ENCODE measurements around the gene ATP6AP2. TPM values are rescaled to one million over a fixed set of nuclear protein-coding genes. Genes with fewer than 3 reads are reported as not detected.
A peak's percentile ranks its signal among the peaks of the same experiment; 100 is the strongest.

ATP6AP2 gene
- total and polyA plus RNA-seq, 9 of the 15 experiments (the other 6 are each of a cell fraction or from before 2014, with no cell fraction given): 23.3 to 131 (median 41.9) TPM

DNA sequence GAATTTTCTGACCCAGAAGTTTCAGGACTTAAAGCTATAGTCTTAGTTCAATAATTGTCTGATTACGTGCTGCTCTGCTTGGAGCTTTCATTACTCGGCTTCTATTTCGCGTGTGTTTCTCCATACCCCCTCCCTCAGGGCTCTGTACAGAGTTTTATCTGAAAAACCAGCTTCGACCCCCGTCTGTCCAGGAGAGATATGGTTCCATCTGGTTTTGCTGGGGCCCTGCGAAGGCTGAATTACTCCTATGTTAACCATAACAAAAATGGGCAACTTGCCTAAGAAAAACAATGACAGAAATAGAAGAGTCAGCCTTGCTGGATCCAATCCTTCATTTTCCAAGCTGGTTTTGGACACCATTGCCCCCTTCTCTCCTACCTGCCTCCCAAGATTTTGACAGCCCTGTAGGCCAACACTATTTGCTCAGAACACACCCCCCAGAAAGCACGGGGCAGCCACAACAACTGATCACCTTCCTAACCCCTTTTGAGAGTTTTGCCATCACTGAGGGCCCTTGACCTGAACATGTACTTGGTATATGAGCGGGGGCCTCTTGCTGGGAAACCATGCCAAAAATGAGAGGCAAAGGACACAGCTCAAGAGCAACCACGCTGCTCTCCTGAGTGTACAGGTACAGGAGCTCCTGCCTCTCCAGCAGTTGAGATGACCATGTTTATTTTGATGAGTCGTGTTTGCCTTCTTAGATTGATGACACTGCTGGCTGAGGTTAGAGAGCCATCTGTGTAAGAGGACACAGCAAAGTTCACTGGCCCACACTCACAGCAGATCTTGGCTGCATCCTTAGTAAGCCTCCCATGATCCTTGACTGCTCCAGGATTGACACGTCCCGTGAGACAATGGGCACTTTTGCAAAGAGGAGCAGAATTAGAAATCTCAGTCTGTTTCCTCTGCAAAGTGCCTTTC lies 36.2 kb upstream of the ATP6AP2 start (continued):
- TF ChIP-seq MEF2A (IDR thresholded peaks at IDR 0.05; ENCODE audit: control insufficient read depth, low read depth, low read length) (no peak), SIX5 (IDR thresholded peaks at IDR 0.05; ENCODE audit: borderline replicate concordance in 1 of 2, insufficient read depth in 1 of 2, low read depth in 1 of 2, low read length in 2 of 2) (no peak), SMC3 (conservative IDR thresholded peaks at IDR 0.05; ENCODE audit: insufficient read depth, low read depth, low read length) (no peak), HNRNPH1 (optimal IDR thresholded peaks at IDR 0.05; ENCODE audit: low read depth, low read length) (no peak), ZNF41 (CRISPR knock-in tag; conservative IDR thresholded peaks at IDR 0.05) (no peak), CAMTA2 (CRISPR knock-in tag; conservative IDR thresholded peaks at IDR 0.05) (no peak), POLR3G (IDR thresholded peaks at IDR 0.05; ENCODE audit: extremely low read depth, insufficient read length, insufficient replicate concordance) (no peak), KLF13 (tag; IDR thresholded peaks at IDR 0.05; ENCODE audit: borderline replicate concordance, low read depth) (no peak), FOXM1 (IDR thresholded peaks at IDR 0.05; ENCODE audit: low read depth) (peak; percentile 87), FOXM1 (CRISPR knock-in tag; IDR thresholded peaks at IDR 0.05; ENCODE audit: low read depth) (no peak), FOSL1 (tag; conservative IDR thresholded peaks at IDR 0.05) (0 out of 2 replicates have a peak, but pooled peaks have one; percentile 30), IFI16 (CRISPR knock-in tag; IDR thresholded peaks at IDR 0.05) (no peak), ZC3H11A (IDR thresholded peaks at IDR 0.05; ENCODE audit: low read depth, low read length) (no peak), DACH1 (IDR thresholded peaks at IDR 0.05; ENCODE audit: partially characterized antibody) (peak; percentile 1), CREBBP (IDR thresholded peaks at IDR 0.05; ENCODE audit: low read depth, low read length) (no peak)
- TF ChIP-seq, protein P1, sequence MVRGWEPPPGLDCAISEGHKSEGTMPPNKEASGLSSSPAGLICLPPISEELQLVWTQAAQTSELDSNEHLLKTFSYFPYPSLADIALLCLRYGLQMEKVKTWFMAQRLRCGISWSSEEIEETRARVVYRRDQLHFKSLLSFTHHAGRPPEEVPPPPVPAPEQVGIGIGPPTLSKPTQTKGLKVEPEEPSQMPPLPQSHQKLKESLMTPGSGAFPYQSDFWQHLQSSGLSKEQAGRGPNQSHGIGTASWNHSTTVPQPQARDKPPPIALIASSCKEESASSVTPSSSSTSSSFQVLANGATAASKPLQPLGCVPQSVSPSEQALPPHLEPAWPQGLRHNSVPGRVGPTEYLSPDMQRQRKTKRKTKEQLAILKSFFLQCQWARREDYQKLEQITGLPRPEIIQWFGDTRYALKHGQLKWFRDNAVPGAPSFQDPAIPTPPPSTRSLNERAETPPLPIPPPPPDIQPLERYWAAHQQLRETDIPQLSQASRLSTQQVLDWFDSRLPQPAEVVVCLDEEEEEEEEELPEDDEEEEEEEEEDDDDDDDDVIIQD (CRISPR knock-in tag; IDR thresholded peaks at IDR 0.05): no peak
- TF ChIP-seq, protein P2, sequence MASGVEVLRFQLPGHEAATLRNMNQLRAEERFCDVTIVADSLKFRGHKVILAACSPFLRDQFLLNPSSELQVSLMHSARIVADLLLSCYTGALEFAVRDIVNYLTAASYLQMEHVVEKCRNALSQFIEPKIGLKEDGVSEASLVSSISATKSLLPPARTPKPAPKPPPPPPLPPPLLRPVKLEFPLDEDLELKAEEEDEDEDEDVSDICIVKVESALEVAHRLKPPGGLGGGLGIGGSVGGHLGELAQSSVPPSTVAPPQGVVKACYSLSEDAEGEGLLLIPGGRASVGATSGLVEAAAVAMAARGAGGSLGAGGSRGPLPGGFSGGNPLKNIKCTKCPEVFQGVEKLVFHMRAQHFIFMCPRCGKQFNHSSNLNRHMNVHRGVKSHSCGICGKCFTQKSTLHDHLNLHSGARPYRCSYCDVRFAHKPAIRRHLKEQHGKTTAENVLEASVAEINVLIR (CRISPR knock-in tag; IDR thresholded peaks at IDR 0.05): no peak
- TF ChIP-seq, protein P3, sequence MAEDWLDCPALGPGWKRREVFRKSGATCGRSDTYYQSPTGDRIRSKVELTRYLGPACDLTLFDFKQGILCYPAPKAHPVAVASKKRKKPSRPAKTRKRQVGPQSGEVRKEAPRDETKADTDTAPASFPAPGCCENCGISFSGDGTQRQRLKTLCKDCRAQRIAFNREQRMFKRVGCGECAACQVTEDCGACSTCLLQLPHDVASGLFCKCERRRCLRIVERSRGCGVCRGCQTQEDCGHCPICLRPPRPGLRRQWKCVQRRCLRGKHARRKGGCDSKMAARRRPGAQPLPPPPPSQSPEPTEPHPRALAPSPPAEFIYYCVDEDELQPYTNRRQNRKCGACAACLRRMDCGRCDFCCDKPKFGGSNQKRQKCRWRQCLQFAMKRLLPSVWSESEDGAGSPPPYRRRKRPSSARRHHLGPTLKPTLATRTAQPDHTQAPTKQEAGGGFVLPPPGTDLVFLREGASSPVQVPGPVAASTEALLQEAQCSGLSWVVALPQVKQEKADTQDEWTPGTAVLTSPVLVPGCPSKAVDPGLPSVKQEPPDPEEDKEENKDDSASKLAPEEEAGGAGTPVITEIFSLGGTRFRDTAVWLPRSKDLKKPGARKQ (CRISPR knock-in tag; IDR thresholded peaks at IDR 0.05): no peak
- TF ChIP-seq, protein P4, sequence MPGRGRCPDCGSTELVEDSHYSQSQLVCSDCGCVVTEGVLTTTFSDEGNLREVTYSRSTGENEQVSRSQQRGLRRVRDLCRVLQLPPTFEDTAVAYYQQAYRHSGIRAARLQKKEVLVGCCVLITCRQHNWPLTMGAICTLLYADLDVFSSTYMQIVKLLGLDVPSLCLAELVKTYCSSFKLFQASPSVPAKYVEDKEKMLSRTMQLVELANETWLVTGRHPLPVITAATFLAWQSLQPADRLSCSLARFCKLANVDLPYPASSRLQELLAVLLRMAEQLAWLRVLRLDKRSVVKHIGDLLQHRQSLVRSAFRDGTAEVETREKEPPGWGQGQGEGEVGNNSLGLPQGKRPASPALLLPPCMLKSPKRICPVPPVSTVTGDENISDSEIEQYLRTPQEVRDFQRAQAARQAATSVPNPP (IDR thresholded peaks at IDR 0.05; ENCODE audit: borderline replicate concordance, insufficient read depth, insufficient read length): no peak
- TF ChIP-seq, protein P5, sequence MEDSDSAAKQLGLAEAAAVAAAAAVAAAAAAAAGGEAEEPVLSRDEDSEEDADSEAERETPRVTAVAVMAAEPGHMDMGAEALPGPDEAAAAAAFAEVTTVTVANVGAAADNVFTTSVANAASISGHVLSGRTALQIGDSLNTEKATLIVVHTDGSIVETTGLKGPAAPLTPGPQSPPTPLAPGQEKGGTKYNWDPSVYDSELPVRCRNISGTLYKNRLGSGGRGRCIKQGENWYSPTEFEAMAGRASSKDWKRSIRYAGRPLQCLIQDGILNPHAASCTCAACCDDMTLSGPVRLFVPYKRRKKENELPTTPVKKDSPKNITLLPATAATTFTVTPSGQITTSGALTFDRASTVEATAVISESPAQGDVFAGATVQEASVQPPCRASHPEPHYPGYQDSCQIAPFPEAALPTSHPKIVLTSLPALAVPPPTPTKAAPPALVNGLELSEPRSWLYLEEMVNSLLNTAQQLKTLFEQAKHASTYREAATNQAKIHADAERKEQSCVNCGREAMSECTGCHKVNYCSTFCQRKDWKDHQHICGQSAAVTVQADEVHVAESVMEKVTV (CRISPR knock-in tag; IDR thresholded peaks at IDR 0.05): no peak
